Activated CD4-positive, alpha-beta T cell treated with anti-CD3 and anti-CD28 coated beads, Interleukin-2, amount 10 ng/mL, durations not matched to agents 7 days and 5 days (primary cell): ENCODE measurements around the gene SERINC2. TPM values are rescaled to one million over a fixed set of nuclear protein-coding genes. Genes with fewer than 3 reads are reported as not detected.

ENCODE experiments used
- CTCF ChIA-PET: fragments of 350-600 bp; sonication (Branson Sonifier 250); formaldehyde crosslinking; loops from one replicate; lab custom pipeline; 2021; ENCODE audit warnings: antibody characterized with exemption; lab: Charles Lee
- POLR2A ChIA-PET: fragments of 350-600 bp; sonication (Branson Sonifier 250); formaldehyde crosslinking; loops from one replicate; lab custom pipeline; 2021; ENCODE audit warnings: antibody characterized with exemption; lab: Charles Lee
- DNase-seq: peaks from one replicate; pipeline ENCODE4 v3.0.0-alpha.2; 2020
- H3K27ac Mint-ChIP-seq: one replicate; pipeline ENCODE4 v1.8.0; 2021; ENCODE audit warnings: mild to moderate bottlenecking, moderate library complexity, mixed read lengths
- H3K27me3 Mint-ChIP-seq: one replicate; pipeline ENCODE4 v1.8.0; 2021; ENCODE audit warnings: mixed read lengths
- H3K36me3 Mint-ChIP-seq: one replicate; pipeline ENCODE4 v1.8.0; 2021; ENCODE audit warnings: low read depth, mixed read lengths
- H3K4me1 Mint-ChIP-seq: one replicate; pipeline ENCODE4 v1.8.0; 2021; ENCODE audit warnings: mixed read lengths
- H3K4me3 Mint-ChIP-seq: one replicate; pipeline ENCODE4 v1.8.0; 2021; ENCODE audit warnings: mild to moderate bottlenecking, moderate library complexity, mixed read lengths
- H3K9me3 Mint-ChIP-seq: one replicate; pipeline ENCODE4 v1.8.0; 2021; ENCODE audit warnings: mixed read lengths
- total RNA-seq, 2 experiments: library from RNA; stranded (reverse); gene quantifications; one replicate each; pipeline ENCODE4 v1.2.3, GENCODE V29; 2021

Gene SERINC2
- total RNA-seq, 2 experiments from 2014 or later = 0.20 TPM; not detected in 1

DNA sequence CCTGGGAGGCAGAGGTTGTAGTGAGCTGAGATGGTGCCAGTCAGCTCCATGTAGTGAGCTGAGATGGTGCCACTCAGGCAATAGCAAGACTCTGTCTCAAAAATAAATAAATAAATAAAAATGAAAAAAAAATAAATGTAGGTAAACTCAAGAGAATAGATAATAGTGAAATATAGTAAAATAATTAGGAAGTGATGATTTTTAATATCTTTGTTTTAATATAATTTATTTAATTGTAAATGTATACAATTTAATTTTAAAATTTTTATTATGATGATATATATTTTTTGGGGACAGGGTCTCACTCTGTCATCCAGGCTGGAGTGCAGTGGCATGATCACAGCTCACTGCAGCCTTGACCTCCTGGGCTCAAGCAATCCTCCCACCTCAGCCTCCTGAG lies 19.6 kb upstream of the SERINC2 start:
- Mint-ChIP-seq H3K9me3 (no peaks in the 10 kb centered on the region), H3K27me3 (no peaks in the 10 kb centered on the region), H3K36me3 (no peaks in the 10 kb centered on the region), H3K4me1 (peaks cover 12% of the 10 kb centered on the region), H3K4me3 (no peak overlapping the region), H3K27ac (no peak overlapping the region)
- POLR2A ChIA-PET = no interaction called here
- no peak for DNase-seq
- CTCF ChIA-PET = interaction anchor here (2.0 to 2.1 kb wide), 2 partner anchors 22 to 28 kb away, joined by 9 to 25 read pairs; partner anchors contain the start of gene FABP3

DNA sequence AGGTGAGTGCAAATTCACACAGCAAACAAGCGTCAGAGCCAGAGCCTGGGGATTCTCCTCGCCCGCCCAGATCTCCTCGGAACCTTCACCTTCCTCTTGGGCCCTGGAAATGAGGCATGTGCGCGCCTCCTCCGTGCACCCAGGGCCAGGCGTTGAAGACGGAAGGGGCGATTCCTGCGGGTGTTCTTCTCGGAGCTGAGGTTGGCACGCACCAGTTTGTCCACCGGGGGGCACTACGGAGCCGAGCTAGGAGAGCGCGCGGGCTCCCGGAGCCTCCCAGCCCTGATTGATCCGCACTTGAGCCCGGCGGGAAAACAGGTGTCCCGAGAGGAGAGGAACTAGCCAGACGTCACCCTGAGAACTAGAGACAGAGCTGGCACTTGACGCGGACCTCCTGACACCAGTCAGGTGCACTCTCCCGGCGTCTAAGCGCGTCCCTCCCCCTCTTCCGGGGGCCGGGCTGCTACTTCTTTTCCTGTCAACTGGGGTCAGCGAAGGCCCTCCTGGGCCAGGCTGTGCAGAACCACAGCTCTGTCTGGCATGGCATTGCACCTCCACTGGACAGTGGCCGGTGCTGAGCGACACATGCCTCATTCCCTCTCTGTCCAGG lies 18.3 kb upstream of the SERINC2 start:
- no peaks in the 10 kb centered on the region for H3K36me3 Mint-ChIP-seq
- CTCF ChIA-PET = interaction anchor here (0.7 to 4.5 kb wide), 17 partner anchors 8 to 242 kb away, joined by 3 to 25 read pairs (median 4); partner anchors contain the start of gene FABP3
- peaks cover 12% of the 10 kb centered on the region for H3K4me1 Mint-ChIP-seq
- no peaks in the 10 kb centered on the region for H3K9me3 Mint-ChIP-seq
- POLR2A ChIA-PET = no interaction called here
- H3K4me3 Mint-ChIP-seq = peak overlapping the region; percentile 74
- peak; percentile 81 for DNase-seq
- H3K27me3 Mint-ChIP-seq = no peaks in the 10 kb centered on the region
- H3K27ac Mint-ChIP-seq = peak overlapping the region; percentile 25

DNA sequence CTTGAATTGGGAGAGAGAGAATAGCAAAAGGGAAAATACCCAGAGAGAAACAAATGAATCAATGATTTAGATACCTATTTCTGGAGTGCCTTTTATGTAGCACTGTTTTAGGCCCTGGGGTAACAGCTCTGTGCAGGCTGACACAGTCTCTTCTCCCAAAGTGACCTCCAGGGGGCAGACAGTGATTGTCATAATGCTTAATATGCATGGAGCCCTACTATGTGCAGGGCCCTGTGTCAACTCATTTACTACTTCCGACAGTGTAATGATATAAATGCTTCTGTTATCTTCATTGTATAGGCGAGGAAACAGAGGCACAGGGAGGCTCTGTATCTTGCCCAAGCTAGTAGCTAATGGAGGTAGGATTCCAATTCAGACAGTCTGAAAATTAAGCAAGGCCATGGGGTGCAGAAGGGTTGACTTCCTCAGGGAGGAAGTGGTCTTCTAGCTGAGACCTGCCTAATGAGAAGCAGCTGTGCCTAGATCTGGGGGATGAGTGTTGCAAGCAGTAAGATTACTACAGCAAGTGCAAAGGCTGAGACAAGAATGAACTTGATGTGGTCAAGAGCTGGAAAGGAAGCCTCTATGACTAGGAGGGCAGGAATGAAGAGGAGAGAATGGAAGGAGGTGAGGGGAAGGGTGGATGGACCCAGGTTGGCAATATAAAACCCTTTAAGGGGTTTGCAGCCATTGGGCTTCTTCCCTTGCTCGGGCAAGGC lies 16.2 kb upstream of the SERINC2 start:
- no peaks in the 10 kb centered on the region for H3K27me3 Mint-ChIP-seq
- no peak overlapping the region for H3K4me3 Mint-ChIP-seq
- H3K27ac Mint-ChIP-seq = no peak overlapping the region
- DNase-seq = no peak
- no peaks in the 10 kb centered on the region for H3K9me3 Mint-ChIP-seq
- peaks cover 16% of the 10 kb centered on the region for H3K4me1 Mint-ChIP-seq
- no peaks in the 10 kb centered on the region for H3K36me3 Mint-ChIP-seq
- ChIA-PET POLR2A (no interaction called here), CTCF (interaction anchor here (0.6 to 4.5 kb wide), 2 partner anchors 153 to 308 kb away, joined by 3 to 24 read pairs; no protein-coding TSS in a partner anchor)

DNA sequence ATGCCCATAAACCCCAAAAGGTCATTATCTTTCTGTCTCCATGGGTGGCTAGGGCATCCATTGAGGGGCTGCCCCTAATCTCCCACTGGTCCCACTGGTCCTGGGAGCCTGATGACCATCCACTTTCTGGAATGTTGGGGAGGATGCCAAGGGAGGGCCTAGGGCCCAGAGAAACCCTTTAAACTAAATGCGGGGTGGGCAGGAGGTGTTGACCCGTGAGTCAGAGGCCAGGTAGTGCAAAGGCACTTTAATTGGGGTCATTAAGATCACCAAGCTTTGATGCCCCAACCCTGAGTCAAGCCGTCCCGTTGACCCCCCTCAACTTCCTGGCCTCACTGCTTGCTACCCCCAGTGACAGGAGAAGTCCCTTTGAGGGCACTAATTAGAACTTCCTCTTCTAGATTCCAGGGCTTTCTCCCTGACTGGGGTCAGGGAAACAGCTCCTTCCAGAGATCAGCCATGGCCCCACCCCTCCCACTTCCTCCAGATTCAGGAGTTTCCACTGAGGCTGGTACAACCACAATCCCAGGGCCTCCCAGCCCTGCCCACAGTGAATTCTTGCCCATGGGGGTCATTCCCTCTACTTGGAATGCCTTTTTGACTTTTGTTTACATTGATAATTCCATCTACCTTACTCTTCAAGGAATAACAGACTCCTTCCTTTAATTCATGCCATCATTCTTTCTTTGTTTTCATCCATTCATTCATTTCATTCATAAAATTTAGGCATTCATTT lies 15.5 kb upstream of the SERINC2 start:
- H3K4me3 Mint-ChIP-seq = no peak overlapping the region
- DNase-seq = no peak
- H3K9me3 Mint-ChIP-seq = no peaks in the 10 kb centered on the region
- H3K27me3 Mint-ChIP-seq = no peaks in the 10 kb centered on the region
- CTCF ChIA-PET = interaction anchor here (0.6 to 4.5 kb wide), 2 partner anchors 152 to 309 kb away, joined by 3 to 24 read pairs; no protein-coding TSS in a partner anchor
- no peak overlapping the region for H3K27ac Mint-ChIP-seq
- H3K36me3 Mint-ChIP-seq = no peaks in the 10 kb centered on the region
- POLR2A ChIA-PET = no interaction called here
- peaks cover 16% of the 10 kb centered on the region for H3K4me1 Mint-ChIP-seq

DNA sequence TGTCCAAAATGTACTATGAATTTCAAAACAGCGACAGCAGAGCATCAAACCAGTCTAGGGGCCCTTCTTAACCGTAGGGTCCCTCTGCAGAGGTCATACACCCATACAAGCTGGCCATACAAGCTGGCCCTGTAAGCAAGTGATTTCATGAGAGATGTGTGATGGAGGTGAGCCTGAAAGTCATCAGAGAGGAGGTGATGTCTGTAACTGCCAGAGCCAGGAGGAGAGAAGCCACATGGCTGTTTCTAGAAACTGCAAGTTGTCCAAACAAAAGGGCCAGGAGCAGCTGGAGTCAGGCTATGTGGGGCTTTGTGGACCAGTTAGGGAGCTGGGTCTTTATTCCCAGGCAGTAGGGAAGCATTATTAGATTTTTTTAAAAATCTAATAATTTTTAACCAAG lies 14.8 kb upstream of the SERINC2 start:
- no peak overlapping the region for H3K4me3 Mint-ChIP-seq
- H3K4me1 Mint-ChIP-seq = peaks cover 16% of the 10 kb centered on the region
- ChIA-PET CTCF (interaction anchor here (4.5 kb wide), 1 partner anchor 151 kb away, joined by 24 read pairs; no protein-coding TSS in a partner anchor), POLR2A (no interaction called here)
- H3K27me3 Mint-ChIP-seq = no peaks in the 10 kb centered on the region
- H3K36me3 Mint-ChIP-seq = no peaks in the 10 kb centered on the region
- DNase-seq = no peak
- no peaks in the 10 kb centered on the region for H3K9me3 Mint-ChIP-seq
- no peak overlapping the region for H3K27ac Mint-ChIP-seq

DNA sequence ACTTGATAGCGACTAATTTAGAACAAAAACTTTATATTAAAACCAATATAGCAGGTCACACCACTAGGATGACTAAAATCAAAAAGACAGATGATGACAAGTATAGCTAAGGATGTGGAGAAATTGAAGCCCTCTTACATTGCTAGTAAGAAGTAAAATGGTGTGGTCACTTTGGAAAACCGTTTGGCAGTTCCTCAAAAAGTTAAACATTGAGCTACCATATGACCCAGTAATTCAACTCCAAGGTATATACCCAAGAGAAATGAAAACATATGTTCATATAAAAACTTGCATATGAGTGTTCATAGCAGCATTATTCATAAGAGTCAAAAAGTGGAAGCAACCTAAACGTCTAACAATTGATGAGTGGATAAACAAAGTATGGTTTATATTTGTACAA lies 13.0 kb upstream of the SERINC2 start:
- peaks cover 8% of the 10 kb centered on the region for H3K4me1 Mint-ChIP-seq
- DNase-seq = no peak
- POLR2A ChIA-PET = no interaction called here
- CTCF ChIA-PET = interaction anchor here (0.9 kb wide), 1 partner anchor 23 kb away, joined by 3 read pairs; no protein-coding TSS in a partner anchor
- H3K27ac Mint-ChIP-seq = no peak overlapping the region
- no peaks in the 10 kb centered on the region for H3K27me3 Mint-ChIP-seq
- H3K36me3 Mint-ChIP-seq = no peaks in the 10 kb centered on the region
- no peak overlapping the region for H3K4me3 Mint-ChIP-seq
- H3K9me3 Mint-ChIP-seq = no peaks in the 10 kb centered on the region

DNA sequence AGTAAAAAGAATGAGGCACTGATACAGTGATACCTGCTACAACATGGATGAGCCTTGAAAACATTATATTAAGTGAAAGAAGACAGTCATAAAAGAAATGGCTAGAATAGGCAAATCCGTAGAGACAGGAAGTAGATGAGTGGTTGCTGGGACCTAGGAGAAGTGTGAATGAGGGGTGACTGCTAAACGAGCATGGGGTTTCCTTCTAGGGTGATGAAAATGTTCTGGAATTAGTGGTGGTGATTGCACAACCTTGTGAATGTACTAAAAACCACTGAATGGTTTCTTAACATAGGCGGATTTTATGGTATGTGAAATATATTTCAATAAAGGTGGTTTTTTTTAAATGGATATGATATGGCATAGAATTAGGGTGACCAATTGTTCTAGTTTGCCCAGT lies 12.6 kb upstream of the SERINC2 start:
- H3K36me3 Mint-ChIP-seq = no peaks in the 10 kb centered on the region

DNA sequence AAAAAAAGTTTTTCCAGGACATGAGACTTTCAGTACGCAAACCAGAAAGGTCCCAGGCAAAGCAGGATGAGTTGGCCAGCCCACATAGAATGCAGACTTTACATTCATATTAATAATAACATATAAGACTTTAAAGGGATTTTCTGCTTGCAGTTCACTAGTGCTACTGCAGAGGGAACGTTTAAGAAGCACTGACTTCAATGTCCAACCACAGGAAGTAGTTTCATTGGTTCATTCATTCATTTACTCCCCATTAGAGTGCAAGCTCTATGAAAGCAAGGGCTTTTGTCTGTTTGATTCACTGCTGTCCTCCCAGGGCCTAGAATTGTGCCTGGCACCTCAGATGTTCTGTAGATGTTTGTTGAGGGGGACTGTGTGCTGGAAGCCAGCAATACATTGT lies 11.8 kb upstream of the SERINC2 start:
- Mint-ChIP-seq H3K4me3 (no peak overlapping the region), H3K36me3 (no peaks in the 10 kb centered on the region), H3K4me1 (peaks cover 4% of the 10 kb centered on the region), H3K27me3 (no peaks in the 10 kb centered on the region), H3K9me3 (no peaks in the 10 kb centered on the region), H3K27ac (no peak overlapping the region)
- DNase-seq = no peak
- ChIA-PET POLR2A (no interaction called here), CTCF (no interaction called here)

More for the DNA sequence above, 12.6 kb upstream of the SERINC2 start:
- Mint-ChIP-seq H3K27ac (no peak overlapping the region), H3K4me1 (peaks cover 6% of the 10 kb centered on the region), H3K9me3 (no peaks in the 10 kb centered on the region), H3K4me3 (no peak overlapping the region), H3K27me3 (no peaks in the 10 kb centered on the region)
- CTCF ChIA-PET = no interaction called here
- DNase-seq = no peak
- POLR2A ChIA-PET = no interaction called here

DNA sequence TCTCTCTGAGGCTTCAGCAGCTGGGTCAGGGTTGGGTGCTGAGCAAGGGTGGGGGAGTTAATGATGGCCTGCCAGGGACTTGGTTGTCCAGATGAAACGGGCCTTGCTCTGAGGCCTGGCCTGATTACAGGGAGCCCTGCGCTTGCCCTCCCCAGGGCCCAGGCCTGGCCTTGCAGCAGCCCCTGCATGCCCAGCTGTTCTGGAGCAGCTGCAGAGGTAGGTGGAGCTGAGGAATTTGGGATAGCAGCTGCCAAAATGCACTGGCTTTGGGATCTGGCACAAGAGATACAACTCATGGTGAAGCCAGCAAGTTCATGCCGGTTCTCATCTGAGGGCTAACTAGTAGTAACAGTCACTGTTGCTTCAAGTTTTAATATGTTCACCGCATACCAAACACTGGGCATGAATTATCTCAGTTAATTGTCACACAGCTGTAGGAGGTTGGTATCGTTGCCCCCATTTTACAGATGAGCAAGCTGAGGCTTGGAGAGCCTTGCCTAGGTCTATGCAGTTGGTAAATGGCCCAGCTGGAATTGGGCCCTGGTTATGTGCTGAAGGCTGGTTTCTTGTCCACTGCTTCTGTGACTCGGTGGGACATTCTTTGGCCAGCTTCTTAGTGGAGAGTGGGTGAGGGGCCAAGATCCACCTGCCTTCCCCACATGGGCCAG lies 7.3 kb upstream of the SERINC2 start:
- Mint-ChIP-seq H3K9me3 (no peaks in the 10 kb centered on the region), H3K27ac (no peak overlapping the region), H3K4me1 (no peaks in the 10 kb centered on the region), H3K4me3 (no peak overlapping the region), H3K27me3 (peaks cover 8% of the 10 kb centered on the region), H3K36me3 (no peaks in the 10 kb centered on the region)
- POLR2A ChIA-PET = interaction anchor here (0.6 kb wide), 1 partner anchor 15 kb away, joined by 3 read pairs; no protein-coding TSS in a partner anchor
- CTCF ChIA-PET = interaction anchor here (0.6 to 1.5 kb wide), 3 partner anchors 11 to 142 kb away, joined by 3 to 8 read pairs (median 5); no protein-coding TSS in a partner anchor
- DNase-seq = no peak

DNA sequence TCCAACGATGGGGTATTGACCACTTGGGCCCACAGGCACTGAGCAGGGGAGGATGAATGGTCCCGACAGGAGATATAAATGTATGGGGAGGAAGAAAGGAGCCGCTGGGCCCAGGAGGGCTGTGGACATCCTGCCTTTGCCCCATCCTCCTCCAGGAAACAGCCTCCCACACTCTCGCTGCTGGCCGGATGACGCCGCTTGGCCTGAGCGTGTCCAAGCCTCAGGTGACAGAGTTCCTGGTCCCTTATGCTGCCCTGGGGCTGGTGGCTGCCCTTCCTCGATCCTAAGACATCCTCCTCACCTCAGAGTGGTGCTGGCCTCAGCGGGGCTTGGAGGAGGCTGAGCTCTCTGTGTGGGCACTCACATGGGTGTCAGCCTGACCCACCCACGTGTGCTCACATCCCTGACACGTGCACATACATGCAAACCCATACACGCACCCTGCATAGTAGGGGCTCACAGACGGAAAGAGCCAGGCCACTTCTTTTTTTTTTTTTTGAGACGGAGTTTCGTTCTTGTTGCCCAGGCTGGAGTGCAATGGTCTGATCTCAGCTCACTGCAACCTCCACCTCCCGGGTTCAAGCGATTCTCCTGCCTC lies 5.9 kb upstream of the SERINC2 start:
- ChIA-PET CTCF (no interaction called here), POLR2A (no interaction called here)
- Mint-ChIP-seq H3K27me3 (peaks cover 19% of the 10 kb centered on the region), H3K9me3 (no peaks in the 10 kb centered on the region), H3K36me3 (no peaks in the 10 kb centered on the region), H3K4me1 (no peaks in the 10 kb centered on the region), H3K27ac (no peak overlapping the region), H3K4me3 (no peak overlapping the region)
- DNase-seq = no peak

DNA sequence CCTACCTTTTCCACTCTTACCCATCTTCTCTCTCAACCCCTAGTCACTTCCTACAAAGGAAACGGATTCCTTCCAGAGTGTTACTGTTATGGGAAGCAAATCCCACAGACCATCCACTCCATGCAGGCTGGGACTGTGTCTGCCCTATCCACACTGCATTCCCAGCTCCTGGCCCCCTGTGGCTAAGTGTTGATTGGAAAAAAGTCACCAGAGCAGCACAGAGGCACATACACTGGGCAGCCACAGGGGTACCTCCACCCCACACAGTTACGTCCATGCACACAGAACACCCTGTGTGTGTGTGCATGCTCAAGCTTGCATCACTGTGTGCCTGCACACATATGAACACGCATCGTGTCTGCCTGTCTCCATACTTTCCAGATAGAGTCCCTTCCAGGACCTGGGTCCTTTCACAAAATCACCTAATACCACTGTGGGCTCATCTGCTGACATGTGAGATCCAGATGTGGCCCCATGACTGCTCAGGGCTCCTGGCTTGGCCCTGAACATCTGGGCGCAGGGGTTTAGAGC lies 4.2 kb upstream of the SERINC2 start:
- ChIA-PET POLR2A (no interaction called here), CTCF (no interaction called here)
- H3K27ac Mint-ChIP-seq = no peak overlapping the region
- H3K4me1 Mint-ChIP-seq = peaks cover 6% of the 10 kb centered on the region
- H3K4me3 Mint-ChIP-seq = no peak overlapping the region
- H3K36me3 Mint-ChIP-seq = no peaks in the 10 kb centered on the region
- no peaks in the 10 kb centered on the region for H3K9me3 Mint-ChIP-seq
- DNase-seq = no peak
- peaks cover 29% of the 10 kb centered on the region for H3K27me3 Mint-ChIP-seq
